Measurements from ENCODE around the gene UGT1A9. TPM values are rescaled to one million over a fixed set of nuclear protein-coding genes. Genes with fewer than 3 reads are reported as not detected.

The UGT1A9 gene
- total and polyA plus RNA-seq, 10 of the 15 experiments (the other 5 are each of a cell fraction or from before 2014, with no cell fraction given): 0.07 TPM; not detected in 9

DNA sequence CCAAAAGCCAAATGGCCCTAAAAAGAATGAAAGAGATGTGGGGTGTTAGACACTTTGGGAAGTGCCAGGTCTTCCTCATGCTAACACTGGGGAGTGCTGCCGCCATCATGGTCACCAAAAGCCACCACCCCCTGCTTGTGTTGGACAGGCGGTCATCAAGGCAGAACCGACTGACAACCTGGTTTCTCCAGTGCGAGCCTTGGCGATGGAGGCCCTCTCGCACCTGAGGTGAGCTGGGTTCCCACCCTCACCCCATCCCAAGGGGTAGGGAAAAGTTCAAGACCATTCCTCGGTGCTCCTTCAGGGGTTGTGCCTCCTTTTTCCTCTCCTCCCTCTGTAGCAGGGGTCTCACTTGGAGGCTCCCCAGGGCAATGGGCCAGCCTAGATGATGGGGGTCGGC, 140.0 kb downstream of the UGT1A9 start (continued):
- TF ChIP-seq ATF7 (IDR thresholded peaks at IDR 0.05; ENCODE audit: low read depth) (no peak), HDAC6 (IDR thresholded peaks at IDR 0.05; ENCODE audit: unreplicated experiment) (no peak), MYC (IDR thresholded peaks at IDR 0.05; ENCODE audit: insufficient read depth, insufficient read length, insufficient replicate concordance, low read length, severe bottlenecking) (no peak), WRNIP1 (IDR thresholded peaks at IDR 0.05; ENCODE audit: borderline replicate concordance, low read depth, low read length) (no peak), EED (IDR thresholded peaks at IDR 0.05; ENCODE audit: low read depth) (no peak), ZNF24 (IDR thresholded peaks at IDR 0.05) (no peak), SREBF1 (IDR thresholded peaks at IDR 0.05; ENCODE audit: low read length) (no peak), ASH2L (IDR thresholded peaks at IDR 0.05; ENCODE audit: borderline replicate concordance, low read depth) (no peak), MTA3 (IDR thresholded peaks at IDR 0.05; ENCODE audit: borderline replicate concordance, low read length) (no peak)
- TF ChIP-seq, protein P1, sequence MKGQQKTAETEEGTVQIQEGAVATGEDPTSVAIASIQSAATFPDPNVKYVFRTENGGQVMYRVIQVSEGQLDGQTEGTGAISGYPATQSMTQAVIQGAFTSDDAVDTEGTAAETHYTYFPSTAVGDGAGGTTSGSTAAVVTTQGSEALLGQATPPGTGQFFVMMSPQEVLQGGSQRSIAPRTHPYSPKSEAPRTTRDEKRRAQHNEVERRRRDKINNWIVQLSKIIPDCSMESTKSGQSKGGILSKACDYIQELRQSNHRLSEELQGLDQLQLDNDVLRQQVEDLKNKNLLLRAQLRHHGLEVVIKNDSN (IDR thresholded peaks at IDR 0.05; ENCODE audit: borderline replicate concordance, extremely low read length, insufficient read depth, low read depth, low read length): no peak
- TF ChIP-seq, protein P2, sequence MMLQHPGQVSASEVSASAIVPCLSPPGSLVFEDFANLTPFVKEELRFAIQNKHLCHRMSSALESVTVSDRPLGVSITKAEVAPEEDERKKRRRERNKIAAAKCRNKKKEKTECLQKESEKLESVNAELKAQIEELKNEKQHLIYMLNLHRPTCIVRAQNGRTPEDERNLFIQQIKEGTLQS (IDR thresholded peaks at IDR 0.05; ENCODE audit: borderline replicate concordance, extremely low read depth, low read depth, low read length): no peak
- TF ChIP-seq, protein P3, sequence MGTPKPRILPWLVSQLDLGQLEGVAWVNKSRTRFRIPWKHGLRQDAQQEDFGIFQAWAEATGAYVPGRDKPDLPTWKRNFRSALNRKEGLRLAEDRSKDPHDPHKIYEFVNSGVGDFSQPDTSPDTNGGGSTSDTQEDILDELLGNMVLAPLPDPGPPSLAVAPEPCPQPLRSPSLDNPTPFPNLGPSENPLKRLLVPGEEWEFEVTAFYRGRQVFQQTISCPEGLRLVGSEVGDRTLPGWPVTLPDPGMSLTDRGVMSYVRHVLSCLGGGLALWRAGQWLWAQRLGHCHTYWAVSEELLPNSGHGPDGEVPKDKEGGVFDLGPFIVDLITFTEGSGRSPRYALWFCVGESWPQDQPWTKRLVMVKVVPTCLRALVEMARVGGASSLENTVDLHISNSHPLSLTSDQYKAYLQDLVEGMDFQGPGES (IDR thresholded peaks at IDR 0.05): no peak
